HCT116 (cell line): ENCODE measurements around the gene PDCL2.

Source experiments
- EZH2 ChIP-seq: fragments of 200-600 bp; sonication (generic); IDR thresholded peaks from 2 replicates; pipeline ENCODE4 v1.6.1; 2017; ENCODE audit warnings: antibody characterized with exemption, mixed run types
- EZH2phosphoT487 ChIP-seq: fragments of 200-600 bp; IDR thresholded peaks from 2 replicates; pipeline ENCODE4 v1.6.1; 2018; ENCODE audit warnings: antibody characterized with exemption, borderline replicate concordance
- MAX ChIP-seq: IDR thresholded peaks from 2 replicates; pipeline ENCODE4 v1.6.1; 2012
- POLR2A ChIP-seq: IDR thresholded peaks from 2 replicates; pipeline ENCODE4 v1.7.0; 2011; ENCODE audit warnings: borderline replicate concordance; ENCODE audit not compliant: insufficient read depth, insufficient read length; ENCODE audit errors: extremely low read depth
- POLR2AphosphoS5 ChIP-seq: IDR thresholded peaks from 2 replicates; pipeline ENCODE4 v1.6.1; 2011; ENCODE audit warnings: mild to moderate bottlenecking, low read depth, low read length, moderate library complexity
- RAD21 ChIP-seq: IDR thresholded peaks from 2 replicates; pipeline ENCODE4 v1.6.1; 2012; ENCODE audit warnings: low read depth, mild to moderate bottlenecking
- TCF7L2 ChIP-seq: IDR thresholded peaks from 2 replicates; pipeline ENCODE4 v1.7.0; 2011; ENCODE audit warnings: borderline replicate concordance, inconsistent platforms; ENCODE audit not compliant: insufficient read depth, insufficient read length; ENCODE audit errors: extremely low read depth
- TF ChIP-seq, protein P1 (sequence below), 3 experiments: fragments of 200-600 bp in 1 of 3; sonication (generic) in 1 of 3; IDR thresholded peaks in 2 of 3; conservative IDR thresholded peaks in 1 of 3; 2 replicates each; pipeline ENCODE4 v1.5.1; 2012 to 2017; ENCODE audit warnings: low read depth in 2 of 3, low read length in 2 of 3, antibody characterized with exemption in 1 of 3, borderline replicate concordance in 1 of 3, control low read depth in 1 of 3, mild to moderate bottlenecking in 1 of 3, mixed read lengths in 1 of 3, mixed run types in 1 of 3, moderate library complexity in 1 of 3; ENCODE audit not compliant: insufficient read depth in 1 of 3

DNA sequence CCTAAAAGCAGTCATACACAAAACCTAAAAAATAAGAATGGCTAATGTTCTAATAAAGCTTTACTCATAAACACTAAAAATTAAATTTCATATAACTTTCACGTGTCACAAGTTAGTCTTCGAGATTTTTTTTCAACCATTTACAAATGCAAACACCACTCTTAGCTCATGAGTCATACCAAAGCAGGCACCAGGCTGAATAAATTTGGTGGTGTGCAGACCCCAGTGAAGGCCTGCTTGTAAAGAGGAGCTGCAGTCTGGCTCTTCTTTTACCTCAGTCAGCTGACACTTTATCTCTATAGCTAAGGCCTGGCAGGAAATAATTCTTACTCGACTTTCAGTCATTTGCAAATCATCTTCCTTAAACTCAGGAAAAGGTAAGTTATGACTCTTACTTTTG, 82.8 kb downstream of the PDCL2 start:
- TF ChIP-seq EZH2phosphoT487 (no peak), RAD21 (no peak), TCF7L2 (no peak), POLR2A (no peak), MAX (no peak), EZH2 (no peak), POLR2AphosphoS5 (no peak)
- TF ChIP-seq, protein P1, sequence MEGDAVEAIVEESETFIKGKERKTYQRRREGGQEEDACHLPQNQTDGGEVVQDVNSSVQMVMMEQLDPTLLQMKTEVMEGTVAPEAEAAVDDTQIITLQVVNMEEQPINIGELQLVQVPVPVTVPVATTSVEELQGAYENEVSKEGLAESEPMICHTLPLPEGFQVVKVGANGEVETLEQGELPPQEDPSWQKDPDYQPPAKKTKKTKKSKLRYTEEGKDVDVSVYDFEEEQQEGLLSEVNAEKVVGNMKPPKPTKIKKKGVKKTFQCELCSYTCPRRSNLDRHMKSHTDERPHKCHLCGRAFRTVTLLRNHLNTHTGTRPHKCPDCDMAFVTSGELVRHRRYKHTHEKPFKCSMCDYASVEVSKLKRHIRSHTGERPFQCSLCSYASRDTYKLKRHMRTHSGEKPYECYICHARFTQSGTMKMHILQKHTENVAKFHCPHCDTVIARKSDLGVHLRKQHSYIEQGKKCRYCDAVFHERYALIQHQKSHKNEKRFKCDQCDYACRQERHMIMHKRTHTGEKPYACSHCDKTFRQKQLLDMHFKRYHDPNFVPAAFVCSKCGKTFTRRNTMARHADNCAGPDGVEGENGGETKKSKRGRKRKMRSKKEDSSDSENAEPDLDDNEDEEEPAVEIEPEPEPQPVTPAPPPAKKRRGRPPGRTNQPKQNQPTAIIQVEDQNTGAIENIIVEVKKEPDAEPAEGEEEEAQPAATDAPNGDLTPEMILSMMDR (IDR thresholded peaks at IDR 0.05 in 2 of 3, conservative IDR thresholded peaks at IDR 0.05 in 1 of 3; ENCODE audit: borderline replicate concordance in 1 of 3, insufficient read depth in 1 of 3, low read depth in 2 of 3, low read length in 2 of 3) = no peak
